Activated CD8-positive, alpha-beta T cell treated with anti-CD3 and anti-CD28 coated beads for 36 hours (primary cell): ENCODE measurements around the gene CIB2. TPM values are rescaled to one million over a fixed set of nuclear protein-coding genes. Genes with fewer than 3 reads are reported as not detected.

ENCODE experiments used
- ATAC-seq: fragments of 200-7000 bp; cut with Tn5 transposase; one replicate; pipeline ENCODE4 v1.10.0; 2021; ENCODE audit warnings: mild to moderate bottlenecking, moderate library complexity
- CTCF ChIA-PET: fragments of 350-600 bp; sonication (Branson Sonifier 250); formaldehyde crosslinking; loops from one replicate; lab custom pipeline; 2021; ENCODE audit warnings: antibody characterized with exemption; lab: Charles Lee
- POLR2A ChIA-PET: fragments of 350-600 bp; sonication (Branson Sonifier 250); formaldehyde crosslinking; loops from one replicate; lab custom pipeline; 2021; ENCODE audit warnings: antibody characterized with exemption; lab: Charles Lee
- DNase-seq: peaks from one replicate; pipeline ENCODE4 v3.0.0-alpha.2; 2020
- H3K27ac Mint-ChIP-seq: one replicate; pipeline ENCODE4 v1.8.0; 2021; ENCODE audit warnings: mild to moderate bottlenecking, mixed read lengths
- H3K27me3 Mint-ChIP-seq: one replicate; pipeline ENCODE4 v1.8.0; 2021; ENCODE audit warnings: mixed read lengths
- H3K36me3 Mint-ChIP-seq: one replicate; pipeline ENCODE4 v1.8.0; 2021; ENCODE audit warnings: low read depth, mixed read lengths
- H3K4me1 Mint-ChIP-seq: one replicate; pipeline ENCODE4 v1.8.0; 2021; ENCODE audit warnings: low read depth, mixed read lengths
- H3K4me3 Mint-ChIP-seq: one replicate; pipeline ENCODE4 v1.8.0; 2021; ENCODE audit warnings: mild to moderate bottlenecking, moderate library complexity, mixed read lengths
- H3K9me3 Mint-ChIP-seq: one replicate; pipeline ENCODE4 v1.8.0; 2021; ENCODE audit warnings: mixed read lengths
- intact Hi-C: fragments of 100-400 bp; cut with micrococcal nuclease; formaldehyde crosslinking; loops from one replicate; pipeline ENCODE4 v1.10.0; 2022
- total RNA-seq, 2 experiments: library from RNA; stranded (reverse); gene quantifications; one replicate each; pipeline ENCODE4 v1.2.3, GENCODE V29; 2021
- TF ChIP-seq, protein P1 (sequence below): fragments of 200-600 bp; IDR thresholded peaks from one replicate; pipeline ENCODE4 v1.8.0; 2022; ENCODE audit warnings: antibody characterized with exemption, mild to moderate bottlenecking

Gene CIB2
- total RNA-seq, 2 experiments from 2014 or later, result 1.6 TPM

- no peaks in the 10 kb centered on the region for H3K9me3 Mint-ChIP-seq
- peaks cover 28% of the 10 kb centered on the region for H3K4me1 Mint-ChIP-seq
- CTCF ChIA-PET, result interaction anchor here (2.3 to 8.8 kb wide), 7 partner anchors 21 to 152 kb away, joined by 16 to 159 read pairs (median 59); partner anchors contain the start of gene CIB2
- ATAC-seq (no peak), DNase-seq (peak; percentile 0)
- intact Hi-C loops, result loop anchor here (5.0 kb wide), 2 partner anchors 108 to 132 kb away; no protein-coding TSS in a partner anchor
- H3K4me3 Mint-ChIP-seq, result no peak overlapping the region
- POLR2A ChIA-PET, result interaction anchor here (0.6 to 0.7 kb wide), 2 partner anchors 18 to 39 kb away, joined by 3 read pairs; partner anchors contain the start of gene IDH3A
- H3K36me3 Mint-ChIP-seq, result no peaks in the 10 kb centered on the region
- no peaks in the 10 kb centered on the region for H3K27me3 Mint-ChIP-seq
- no peak overlapping the region for H3K27ac Mint-ChIP-seq
- TF ChIP-seq, protein P1, sequence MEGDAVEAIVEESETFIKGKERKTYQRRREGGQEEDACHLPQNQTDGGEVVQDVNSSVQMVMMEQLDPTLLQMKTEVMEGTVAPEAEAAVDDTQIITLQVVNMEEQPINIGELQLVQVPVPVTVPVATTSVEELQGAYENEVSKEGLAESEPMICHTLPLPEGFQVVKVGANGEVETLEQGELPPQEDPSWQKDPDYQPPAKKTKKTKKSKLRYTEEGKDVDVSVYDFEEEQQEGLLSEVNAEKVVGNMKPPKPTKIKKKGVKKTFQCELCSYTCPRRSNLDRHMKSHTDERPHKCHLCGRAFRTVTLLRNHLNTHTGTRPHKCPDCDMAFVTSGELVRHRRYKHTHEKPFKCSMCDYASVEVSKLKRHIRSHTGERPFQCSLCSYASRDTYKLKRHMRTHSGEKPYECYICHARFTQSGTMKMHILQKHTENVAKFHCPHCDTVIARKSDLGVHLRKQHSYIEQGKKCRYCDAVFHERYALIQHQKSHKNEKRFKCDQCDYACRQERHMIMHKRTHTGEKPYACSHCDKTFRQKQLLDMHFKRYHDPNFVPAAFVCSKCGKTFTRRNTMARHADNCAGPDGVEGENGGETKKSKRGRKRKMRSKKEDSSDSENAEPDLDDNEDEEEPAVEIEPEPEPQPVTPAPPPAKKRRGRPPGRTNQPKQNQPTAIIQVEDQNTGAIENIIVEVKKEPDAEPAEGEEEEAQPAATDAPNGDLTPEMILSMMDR, result no peak
These were observed 21.1 kb downstream of the CIB2 start for GRCh38 chr15:78110096-78110495.

DNA sequence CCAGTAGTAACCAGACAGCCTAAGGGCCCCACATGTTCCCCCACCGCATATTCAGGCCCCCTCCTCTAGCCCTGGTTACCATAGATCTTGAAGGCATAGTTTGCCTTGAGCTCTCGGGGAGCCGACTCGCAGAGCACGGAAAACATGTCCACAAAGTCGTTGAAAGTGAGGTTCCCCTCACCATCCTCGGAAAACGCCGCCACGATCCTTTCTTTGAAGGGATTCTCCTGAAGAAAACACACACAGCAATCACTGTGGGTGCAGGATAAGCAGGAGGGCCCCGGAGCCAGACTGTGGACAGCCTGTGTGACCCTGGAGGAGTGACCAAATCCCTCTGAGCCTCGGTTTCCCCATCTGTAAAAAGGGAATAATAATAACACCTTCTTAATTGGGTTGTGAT, 22.1 kb downstream of the CIB2 start:
- H3K27ac Mint-ChIP-seq, result no peak overlapping the region
- H3K9me3 Mint-ChIP-seq, result no peaks in the 10 kb centered on the region
- ChIA-PET POLR2A (interaction anchor here (0.7 kb wide), 1 partner anchor 57 kb away, joined by 5 read pairs; no protein-coding TSS in a partner anchor), CTCF (interaction anchor here (0.7 to 8.8 kb wide), 38 partner anchors 8 to 206 kb away, joined by 3 to 159 read pairs (median 10); partner anchors contain the start of genes CIB2 and SKIC8)
- TF ChIP-seq, protein P1, result no peak
- ATAC-seq (no peak), DNase-seq (no peak)
- H3K27me3 Mint-ChIP-seq, result no peaks in the 10 kb centered on the region
- peaks cover 37% of the 10 kb centered on the region for H3K4me1 Mint-ChIP-seq
- H3K36me3 Mint-ChIP-seq, result no peaks in the 10 kb centered on the region
- intact Hi-C loops, result loop anchor here (2.0 kb wide), 2 partner anchors 142 to 150 kb away; no protein-coding TSS in a partner anchor
- no peak overlapping the region for H3K4me3 Mint-ChIP-seq

- Mint-ChIP-seq H3K36me3 (no peaks in the 10 kb centered on the region), H3K27me3 (no peaks in the 10 kb centered on the region), H3K4me3 (no peak overlapping the region), H3K27ac (no peak overlapping the region), H3K4me1 (peaks cover 42% of the 10 kb centered on the region), H3K9me3 (no peaks in the 10 kb centered on the region)
- ChIA-PET POLR2A (interaction anchor here (0.7 kb wide), 2 partner anchors 57 to 106 kb away, joined by 5 read pairs; no protein-coding TSS in a partner anchor), CTCF (interaction anchor here (0.6 to 8.8 kb wide), 65 partner anchors 9 to 205 kb away, joined by 3 to 159 read pairs (median 6); partner anchors contain the start of genes CIB2 and SKIC8)
- TF ChIP-seq, protein P1, result peak; percentile 90
- intact Hi-C loops, result loop anchor here (2.0 kb wide), 2 partner anchors 142 to 150 kb away; no protein-coding TSS in a partner anchor
- ATAC-seq (peak; percentile 69), DNase-seq (peak; percentile 90)
These were observed 22.8 kb downstream of the CIB2 start for GRCh38 chr15:78108300-78109084.

DNA sequence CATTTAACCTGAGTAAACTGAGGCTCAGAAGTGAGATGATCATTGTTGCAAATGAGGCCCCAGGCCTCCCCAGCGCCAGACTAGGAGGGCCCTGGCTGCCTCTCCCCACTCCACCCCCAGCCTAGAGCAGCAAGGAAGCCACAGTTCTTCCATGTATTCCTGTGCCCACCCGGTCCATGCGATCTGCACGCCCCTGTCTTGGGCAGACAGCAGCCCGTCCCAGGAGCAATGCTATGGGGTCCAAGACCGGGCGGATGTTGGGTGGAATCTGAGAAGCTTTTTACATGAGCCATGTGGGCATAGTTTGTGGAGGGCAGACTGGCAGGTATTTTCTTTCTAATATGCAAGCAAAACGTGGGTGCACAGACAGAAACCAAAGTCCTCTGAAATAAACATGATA, 23.8 kb downstream of the CIB2 start:
- TF ChIP-seq, protein P1, result no peak
- CTCF ChIA-PET, result interaction anchor here (1.1 to 8.8 kb wide), 35 partner anchors 9 to 158 kb away, joined by 3 to 159 read pairs (median 10); partner anchors contain the start of gene CIB2
- DNase-seq, result peak; percentile 10
- intact Hi-C loops, result no loop called here
- Mint-ChIP-seq H3K36me3 (no peaks in the 10 kb centered on the region), H3K27me3 (no peaks in the 10 kb centered on the region), H3K27ac (no peak overlapping the region), H3K4me1 (peaks cover 47% of the 10 kb centered on the region), H3K9me3 (no peaks in the 10 kb centered on the region), H3K4me3 (no peak overlapping the region)
- ATAC-seq, result no peak
- POLR2A ChIA-PET, result no interaction called here
